22Rv1 (cell line): ENCODE data around the gene NKPD1.

ENCODE experiments used
- ZFX ChIP-seq: fragments of 450-650 bp; IDR thresholded peaks from 2 replicates; pipeline ENCODE4 v1.6.1; 2017; ENCODE audit warnings: antibody characterized with exemption, borderline replicate concordance
- TF ChIP-seq, protein P1 (sequence below): fragments of 450-650 bp; IDR thresholded peaks from 2 replicates; pipeline ENCODE4 v1.5.1; 2017; ENCODE audit warnings: mild to moderate bottlenecking

DNA sequence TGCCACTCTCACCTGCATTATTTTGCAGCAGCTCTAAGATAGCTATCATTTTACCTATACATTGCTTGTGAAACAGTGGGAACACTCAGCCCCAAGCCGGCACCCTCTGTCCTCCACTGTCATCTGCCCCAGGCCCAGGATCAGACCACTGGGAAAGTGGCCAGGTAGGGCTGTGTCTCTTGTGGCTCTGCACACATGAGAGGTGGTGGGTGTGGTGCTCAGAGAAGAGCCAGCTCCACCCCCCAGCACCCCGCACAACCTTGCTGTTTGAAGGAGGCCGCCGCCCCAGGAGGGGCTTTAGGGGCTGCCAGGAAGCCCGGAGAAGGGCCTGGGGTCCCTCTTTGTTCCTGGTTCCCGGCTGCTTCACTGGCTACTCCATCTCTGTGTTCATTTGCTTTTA is 41.2 kb downstream of the NKPD1 start:
- TF ChIP-seq, protein P1, sequence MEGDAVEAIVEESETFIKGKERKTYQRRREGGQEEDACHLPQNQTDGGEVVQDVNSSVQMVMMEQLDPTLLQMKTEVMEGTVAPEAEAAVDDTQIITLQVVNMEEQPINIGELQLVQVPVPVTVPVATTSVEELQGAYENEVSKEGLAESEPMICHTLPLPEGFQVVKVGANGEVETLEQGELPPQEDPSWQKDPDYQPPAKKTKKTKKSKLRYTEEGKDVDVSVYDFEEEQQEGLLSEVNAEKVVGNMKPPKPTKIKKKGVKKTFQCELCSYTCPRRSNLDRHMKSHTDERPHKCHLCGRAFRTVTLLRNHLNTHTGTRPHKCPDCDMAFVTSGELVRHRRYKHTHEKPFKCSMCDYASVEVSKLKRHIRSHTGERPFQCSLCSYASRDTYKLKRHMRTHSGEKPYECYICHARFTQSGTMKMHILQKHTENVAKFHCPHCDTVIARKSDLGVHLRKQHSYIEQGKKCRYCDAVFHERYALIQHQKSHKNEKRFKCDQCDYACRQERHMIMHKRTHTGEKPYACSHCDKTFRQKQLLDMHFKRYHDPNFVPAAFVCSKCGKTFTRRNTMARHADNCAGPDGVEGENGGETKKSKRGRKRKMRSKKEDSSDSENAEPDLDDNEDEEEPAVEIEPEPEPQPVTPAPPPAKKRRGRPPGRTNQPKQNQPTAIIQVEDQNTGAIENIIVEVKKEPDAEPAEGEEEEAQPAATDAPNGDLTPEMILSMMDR = no peak
- no peak for TF ChIP-seq ZFX
